PC-3 (cell line): ENCODE results near the gene MAPK4. TPM values are rescaled to one million over a fixed set of nuclear protein-coding genes. Genes with fewer than 3 reads are reported as not detected.

Experiments used
- ATAC-seq: fragments of 200-7000 bp; cut with Tn5 transposase; 2 replicates; pipeline ENCODE4 v1.9.1; 2020; ENCODE audit warnings: mild to moderate bottlenecking, moderate library complexity
- BruUV-seq: library from RNA; stranded (reverse); fragments of 400-500 nt; replicated peaks from 2 replicates; lab custom pipeline; 2021; lab: Mats Ljungman, UMichigan
- CTCF ChIA-PET: fragments of 300-600 bp; sonication (Branson Sonifier 250); formaldehyde crosslinking; loops from one replicate; lab custom pipeline; 2022; ENCODE audit warnings: antibody characterized with exemption; lab: Charles Lee
- POLR2A ChIA-PET: fragments of 300-600 bp; sonication (Branson Sonifier 250); formaldehyde crosslinking; loops from one replicate; lab custom pipeline; 2022; ENCODE audit warnings: antibody characterized with exemption; ENCODE audit not compliant: unreplicated experiment; lab: Charles Lee
- DNase-seq: peaks from one replicate; pipeline ENCODE4 v3.0.0-alpha.2; 2015
- H2AFZ ChIP-seq: fragments of 300-600 bp; sonication (generic); 2 replicates; pipeline ENCODE4 v1.6.0; 2016; ENCODE audit warnings: antibody characterized with exemption, low read length
- H3F3A ChIP-seq: fragments of 300-600 bp; sonication (generic); one replicate; pipeline ENCODE4 v1.6.0; 2017; ENCODE audit warnings: antibody characterized with exemption, low read length, control low read depth, mild to moderate bottlenecking; ENCODE audit not compliant: unreplicated experiment
- H3K27ac ChIP-seq: fragments of 300-600 bp; sonication (generic); 2 replicates; pipeline ENCODE4 v1.5.1; 2016; ENCODE audit warnings: mild to moderate bottlenecking, low read length
- H3K27me3 ChIP-seq: fragments of 300-600 bp; sonication (generic); 2 replicates; pipeline ENCODE4 v1.6.1; 2016; ENCODE audit warnings: low read length, mixed read lengths
- H3K36me3 ChIP-seq: fragments of 300-600 bp; sonication (generic); 2 replicates; pipeline ENCODE4 v1.6.1; 2016; ENCODE audit warnings: low read depth, mixed run types, low read length, mixed read lengths
- H3K4me1 ChIP-seq: fragments of 300-600 bp; sonication (generic); 2 replicates; pipeline ENCODE4 v1.5.1; 2016; ENCODE audit warnings: low read length; ENCODE audit not compliant: insufficient read depth
- H3K4me2 ChIP-seq: fragments of 300-600 bp; sonication (generic); 2 replicates; pipeline ENCODE4 v1.6.0; 2016; ENCODE audit warnings: low read length
- H3K4me3 ChIP-seq: fragments of 300-600 bp; sonication (generic); 2 replicates; pipeline ENCODE4 v1.5.1; 2016; ENCODE audit warnings: mild to moderate bottlenecking, low read length, mixed read lengths
- H3K79me2 ChIP-seq: fragments of 300-600 bp; sonication (generic); 2 replicates; pipeline ENCODE4 v1.6.1; 2017; ENCODE audit warnings: low read length, mixed read lengths
- H3K9ac ChIP-seq: fragments of 300-600 bp; sonication (generic); 2 replicates; pipeline ENCODE4 v1.6.0; 2016; ENCODE audit warnings: mild to moderate bottlenecking, low read length
- H3K9me2 ChIP-seq: fragments of 300-600 bp; sonication (generic); replicated peaks from 2 replicates; pipeline ENCODE4 v1.6.1; 2016; ENCODE audit warnings: mixed run types, low read length, mixed read lengths
- H3K9me3 ChIP-seq: fragments of 300-600 bp; sonication (generic); 2 replicates; pipeline ENCODE4 v1.6.1; 2016; ENCODE audit warnings: low read length, mixed read lengths
- H4K20me1 ChIP-seq: fragments of 300-600 bp; sonication (generic); 2 replicates; pipeline ENCODE4 v1.6.1; 2016; ENCODE audit warnings: low read length, mixed read lengths
- CTCF ChIP-seq: fragments of 300-600 bp; sonication (generic); conservative IDR thresholded peaks from 2 replicates; pipeline ENCODE4 v1.5.1; 2017; ENCODE audit warnings: antibody characterized with exemption, low read depth, mild to moderate bottlenecking, low read length
- EZH2 ChIP-seq: fragments of 300-600 bp; sonication (generic); IDR thresholded peaks from one replicate; pipeline ENCODE4 v1.6.1; 2017; ENCODE audit warnings: antibody characterized with exemption, mild to moderate bottlenecking, low read length; ENCODE audit not compliant: unreplicated experiment
- EZH2phosphoT487 ChIP-seq: fragments of 300-600 bp; sonication (generic); IDR thresholded peaks from 2 replicates; pipeline ENCODE4 v1.6.1; 2018; ENCODE audit warnings: mild to moderate bottlenecking, antibody characterized with exemption, low read length, borderline replicate concordance
- intact Hi-C: fragments of 100-400 bp; cut with micrococcal nuclease; formaldehyde crosslinking; loops from 2 replicates; pipeline ENCODE4 v1.9.0; 2023
- total RNA-seq: library from RNA; depleted of rRNA; stranded (reverse); fragments of >200 nt; gene quantifications from 2 replicates; pipeline ENCODE4 v1.2.3, GENCODE V29; 2014

Gene MAPK4
- total RNA-seq, 1 experiment from 2014 or later = not detected

- Histone ChIP-seq H2AFZ (no peak overlapping the region), H3K27me3 (0 out of 2 replicates have a peak, but pooled peaks cover 10% of the 10 kb centered on the region), H3F3A (no peaks in the 10 kb centered on the region), H3K27ac (no peak overlapping the region), H3K9me3 (no peaks in the 10 kb centered on the region), H3K4me2 (no peak overlapping the region), H3K9ac (no peak overlapping the region), H3K9me2 (no peaks in the 10 kb centered on the region), H3K36me3 (no peaks in the 10 kb centered on the region), H3K4me3 (no peak overlapping the region), H3K4me1 (no peaks in the 10 kb centered on the region), H4K20me1 (no peaks in the 10 kb centered on the region), H3K79me2 (no peaks in the 10 kb centered on the region)
- TF ChIP-seq CTCF (no peak), EZH2 (no peak), EZH2phosphoT487 (no peak)
- ATAC-seq = no peak
- POLR2A ChIA-PET = no interaction called here
- CTCF ChIA-PET = no interaction called here
- no TSS peak for BruUV-seq
- intact Hi-C loops = no loop called here
- no peak for DNase-seq
These were observed 60.0 kb downstream of the MAPK4 start for GRCh38 chr18:50619861-50620275.

- Histone ChIP-seq H2AFZ (no peak overlapping the region), H3K9me3 (no peaks in the 10 kb centered on the region), H3K9me2 (no peaks in the 10 kb centered on the region), H3K36me3 (no peaks in the 10 kb centered on the region), H3K27ac (no peak overlapping the region), H3K4me2 (no peak overlapping the region), H3K9ac (no peak overlapping the region), H3K27me3 (0 out of 2 replicates have a peak, but pooled peaks cover 10% of the 10 kb centered on the region), H3K4me3 (no peak overlapping the region), H3K4me1 (no peaks in the 10 kb centered on the region), H4K20me1 (no peaks in the 10 kb centered on the region), H3F3A (no peaks in the 10 kb centered on the region), H3K79me2 (no peaks in the 10 kb centered on the region)
- intact Hi-C loops = no loop called here
- TF ChIP-seq EZH2 = no peak
- TF ChIP-seq CTCF = no peak
- no peak for TF ChIP-seq EZH2phosphoT487
- ATAC-seq (no peak), DNase-seq (no peak)
- ChIA-PET CTCF (no interaction called here), POLR2A (no interaction called here)
- no TSS peak for BruUV-seq
These were observed 60.4 kb downstream of the MAPK4 start for GRCh38 chr18:50620319-50620718.

- no peaks in the 10 kb centered on the region for H3K9me2 ChIP-seq
- H3K4me2 ChIP-seq = no peak overlapping the region
- ATAC-seq (no peak), DNase-seq (no peak)
- ChIA-PET POLR2A (no interaction called here), CTCF (no interaction called here)
- TF ChIP-seq EZH2phosphoT487 = no peak
- no peak for TF ChIP-seq CTCF
- TF ChIP-seq EZH2 = no peak
- H3K36me3 ChIP-seq = no peaks in the 10 kb centered on the region
- H3F3A ChIP-seq = no peaks in the 10 kb centered on the region
- H3K4me1 ChIP-seq = no peaks in the 10 kb centered on the region
- no peak overlapping the region for H3K4me3 ChIP-seq
- no peaks in the 10 kb centered on the region for H3K79me2 ChIP-seq
- H3K27ac ChIP-seq = no peak overlapping the region
- no peaks in the 10 kb centered on the region for H3K9me3 ChIP-seq
- intact Hi-C loops = no loop called here
- H4K20me1 ChIP-seq = no peaks in the 10 kb centered on the region
- H3K9ac ChIP-seq = no peak overlapping the region
- no TSS peak for BruUV-seq
- no peak overlapping the region for H2AFZ ChIP-seq
- 0 out of 2 replicates have a peak, but pooled peaks cover 10% of the 10 kb centered on the region for H3K27me3 ChIP-seq
These were observed 61.5 kb downstream of the MAPK4 start for GRCh38 chr18:50621366-50621765.
